HG02852 (cell line): ENCODE data around the gene KLF7.

Source experiments
- ATAC-seq: cut with Tn5 transposase; IDR thresholded peaks from one replicate; pipeline ENCODE4 v1.9.1; 2021; ENCODE audit warnings: mild to moderate bottlenecking, moderate library complexity; ENCODE audit not compliant: unreplicated experiment

KLF7 gene

DNA sequence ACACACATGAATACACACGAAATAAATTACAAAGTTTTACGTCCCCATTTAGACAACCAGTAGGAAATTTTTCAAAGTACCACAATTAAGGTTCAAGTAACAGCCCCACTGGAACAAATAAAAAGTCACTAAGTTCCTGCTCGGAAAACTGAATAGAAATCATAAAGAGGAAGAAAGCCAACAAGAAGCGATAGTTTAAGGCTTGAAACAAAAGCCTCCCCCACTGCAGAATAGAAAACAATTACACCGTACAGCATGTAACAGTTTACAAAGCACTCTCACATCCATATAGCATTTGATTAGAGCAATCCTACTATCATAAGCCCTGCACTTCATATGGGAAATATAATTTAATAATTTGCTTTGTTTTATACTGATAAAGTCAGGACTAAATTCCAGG lies 15.5 kb downstream of the KLF7 start:
- ATAC-seq, result no peak

DNA sequence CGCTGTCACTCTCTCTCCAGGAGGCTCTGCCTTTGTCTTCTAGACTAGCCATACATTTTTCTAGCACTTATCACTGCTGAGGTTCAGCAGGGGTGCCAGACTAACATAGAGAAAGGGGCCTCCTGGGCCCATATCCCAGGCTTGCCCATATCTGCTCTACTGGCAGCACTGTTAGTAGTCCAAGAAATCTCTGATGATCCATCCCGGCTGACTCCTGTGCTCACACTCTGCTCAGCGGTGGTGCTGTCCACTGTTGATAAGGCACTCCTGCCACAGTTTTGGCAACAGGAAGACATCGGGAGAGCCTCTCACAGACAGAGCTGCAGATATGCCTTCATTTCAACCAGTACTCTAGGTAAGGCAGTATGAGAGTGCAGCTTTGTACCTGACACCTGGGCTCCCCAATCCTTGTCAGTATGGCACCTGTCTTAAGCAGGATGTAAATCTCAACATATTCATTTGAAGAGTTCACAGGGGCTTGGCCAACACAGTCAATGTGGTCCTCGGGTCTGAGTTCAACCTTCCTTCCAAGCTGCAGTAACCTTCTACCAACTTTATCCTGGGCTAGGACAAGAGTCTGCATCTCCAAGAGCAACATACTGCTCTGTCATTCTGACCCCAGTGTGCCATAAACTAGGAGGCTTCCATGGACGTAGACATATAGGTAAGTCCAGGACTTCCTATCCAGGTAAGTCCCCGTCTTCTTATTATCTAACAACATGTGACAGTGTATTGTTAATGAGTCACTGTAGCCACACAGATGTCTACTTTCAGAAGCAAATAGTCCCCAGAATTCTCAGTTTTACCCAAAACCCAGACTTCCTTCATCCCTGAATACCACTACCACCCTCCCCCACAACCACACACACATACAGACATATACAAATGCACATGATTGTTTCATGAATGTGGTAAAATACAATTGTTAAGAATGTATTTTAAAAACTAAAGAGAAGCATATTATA lies 16.2 kb downstream of the KLF7 start:
- ATAC-seq, result peak; percentile 83

DNA sequence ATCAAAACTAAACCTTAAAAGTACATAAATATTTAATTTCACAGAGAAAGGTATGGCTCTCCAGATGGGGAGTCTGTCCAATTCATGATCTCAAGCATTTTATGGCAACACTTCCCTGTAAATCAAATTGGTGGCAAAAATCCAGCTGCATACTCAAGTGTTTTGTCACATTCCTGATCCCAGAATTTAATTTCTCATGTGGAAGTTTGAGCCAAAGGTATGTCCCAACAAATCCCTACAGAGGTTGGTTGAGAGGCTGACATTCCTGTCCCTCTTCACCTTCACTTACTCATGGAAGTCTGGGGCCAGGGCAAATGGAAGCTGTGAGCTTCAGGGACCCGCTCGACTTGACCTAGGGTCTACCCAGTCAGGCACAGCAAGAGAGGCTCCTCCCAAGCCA lies 17.7 kb downstream of the KLF7 start:
- no peak for ATAC-seq

DNA sequence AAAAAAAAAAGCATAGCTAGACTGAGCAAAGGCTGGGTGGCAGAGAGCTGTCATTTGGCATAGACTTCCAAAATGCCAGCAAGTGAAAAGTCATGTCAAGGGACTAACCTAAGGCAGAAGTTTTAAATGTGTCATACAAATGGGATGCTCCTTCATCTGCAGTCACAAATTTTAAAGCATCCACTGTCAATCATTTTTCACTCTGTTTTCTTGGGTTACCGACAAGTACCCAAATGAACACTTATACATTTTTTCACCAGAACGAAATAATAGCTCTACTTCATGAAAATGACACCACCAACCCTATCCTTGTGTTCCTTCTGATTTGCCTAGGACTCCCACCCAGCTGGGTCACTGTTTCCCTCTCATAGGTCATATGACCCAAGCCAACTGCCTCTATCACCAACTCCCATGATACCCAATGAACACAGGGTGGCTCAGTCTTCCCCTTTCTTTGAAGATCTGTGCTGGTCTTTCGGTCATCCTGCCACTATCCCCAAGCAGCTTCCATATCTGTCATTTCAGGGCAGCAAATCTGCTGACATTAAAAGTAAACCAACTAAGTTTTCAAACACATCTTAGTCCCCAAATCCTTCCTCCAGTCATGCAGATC lies 21.5 kb downstream of the KLF7 start:
- ATAC-seq, result no peak

DNA sequence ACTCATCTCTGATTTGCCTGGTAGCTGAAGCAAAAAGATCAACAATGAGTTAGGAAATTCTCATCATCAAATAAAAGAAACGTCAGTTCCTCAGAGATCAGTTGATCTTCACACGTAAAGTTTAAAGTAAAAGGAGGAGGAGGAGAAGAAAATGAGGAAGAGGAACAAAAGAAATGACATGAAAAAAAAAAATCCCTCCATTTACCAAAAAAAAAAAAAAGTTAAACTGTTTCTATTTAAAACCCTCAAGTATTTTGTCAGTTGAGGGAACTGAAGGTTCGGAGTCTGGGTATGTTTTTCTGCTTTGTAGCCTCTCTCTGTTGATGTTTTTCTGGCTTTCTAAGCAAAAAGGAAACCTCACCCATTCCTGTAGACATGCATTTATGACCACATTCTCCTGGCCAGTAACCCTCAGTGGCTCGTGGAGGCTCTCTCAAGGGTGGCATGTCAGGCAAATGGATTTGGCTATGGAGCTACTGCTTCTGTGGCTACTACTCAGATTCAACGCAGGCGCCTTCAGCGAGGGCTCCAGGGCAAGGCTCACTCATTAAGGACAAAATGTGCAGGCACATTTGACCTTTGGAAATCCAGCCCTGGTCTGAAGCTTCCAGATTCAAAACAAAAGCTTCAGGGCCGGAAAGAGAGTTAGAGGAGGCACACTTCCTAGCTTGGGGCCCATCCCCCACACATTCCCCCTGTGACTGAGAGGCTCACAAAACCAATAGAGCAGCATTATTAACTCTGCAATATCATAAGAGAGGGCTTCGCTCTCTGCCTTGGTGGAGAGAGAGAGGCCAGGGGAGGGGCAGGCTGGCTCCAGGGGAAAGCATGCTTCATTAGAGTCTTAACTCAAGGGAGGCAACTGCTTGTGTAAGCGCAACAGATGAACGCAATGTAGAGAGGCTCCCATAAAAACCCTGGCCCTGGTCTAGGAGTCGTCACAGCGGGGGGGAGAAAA lies 22.3 kb downstream of the KLF7 start:
- ATAC-seq, result peak; percentile 59

DNA sequence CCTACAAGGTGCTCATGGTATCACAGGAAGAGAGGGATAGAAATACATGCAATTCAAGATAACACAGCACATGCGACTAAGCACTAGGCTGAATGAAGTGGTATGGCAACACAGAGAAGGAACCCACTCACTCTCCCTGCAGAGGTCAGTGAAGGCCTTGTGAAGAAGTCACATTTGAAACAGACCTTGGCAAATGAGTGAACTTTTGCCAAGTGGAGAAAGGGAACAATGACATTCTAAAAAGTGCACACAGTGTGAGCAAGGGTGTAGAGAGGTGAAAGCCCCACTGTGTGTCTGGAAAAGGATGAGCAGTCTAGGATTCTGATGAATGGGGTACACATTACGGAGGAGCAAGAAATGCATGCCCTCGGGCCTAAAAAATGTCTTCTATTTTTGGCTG lies 23.3 kb downstream of the KLF7 start:
- ATAC-seq, result no peak

DNA sequence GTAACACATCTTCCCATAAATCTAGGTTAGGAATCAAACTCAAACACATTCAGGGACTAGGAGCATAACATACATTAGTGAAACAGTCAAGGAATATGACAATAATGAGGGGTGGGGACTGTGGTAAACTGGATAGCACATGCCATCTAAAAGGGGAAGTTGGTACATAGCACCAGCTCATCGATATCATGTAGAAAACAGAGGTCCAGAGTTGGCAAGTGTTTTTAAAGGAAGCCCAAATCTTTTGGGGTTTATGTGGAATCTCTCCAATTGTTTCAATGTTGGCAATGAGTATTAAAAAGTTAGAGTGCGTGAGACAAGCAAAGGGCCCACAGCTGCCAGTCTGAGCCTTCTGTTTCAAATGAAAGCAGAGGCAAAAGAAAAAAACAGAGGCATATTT lies 24.4 kb downstream of the KLF7 start:
- ATAC-seq, result no peak

DNA sequence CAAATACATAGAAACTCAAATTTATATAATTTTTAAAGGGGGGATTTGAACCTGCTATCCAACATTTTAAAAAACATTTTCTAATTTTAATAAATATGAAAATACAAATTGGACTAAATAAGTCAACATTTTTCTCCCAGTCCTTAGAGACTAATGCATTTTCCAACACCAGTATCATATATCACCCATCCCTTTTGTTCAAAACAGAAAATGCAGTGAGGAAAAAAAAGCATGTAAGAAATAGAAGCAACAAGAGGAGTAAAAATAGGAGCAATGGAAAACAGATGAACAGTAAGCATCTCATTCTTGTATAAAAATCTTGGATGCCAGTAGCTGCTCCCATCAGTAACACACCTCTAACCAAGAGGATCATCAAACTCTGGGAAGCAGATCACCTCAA lies 25.5 kb downstream of the KLF7 start:
- ATAC-seq, result no peak

DNA sequence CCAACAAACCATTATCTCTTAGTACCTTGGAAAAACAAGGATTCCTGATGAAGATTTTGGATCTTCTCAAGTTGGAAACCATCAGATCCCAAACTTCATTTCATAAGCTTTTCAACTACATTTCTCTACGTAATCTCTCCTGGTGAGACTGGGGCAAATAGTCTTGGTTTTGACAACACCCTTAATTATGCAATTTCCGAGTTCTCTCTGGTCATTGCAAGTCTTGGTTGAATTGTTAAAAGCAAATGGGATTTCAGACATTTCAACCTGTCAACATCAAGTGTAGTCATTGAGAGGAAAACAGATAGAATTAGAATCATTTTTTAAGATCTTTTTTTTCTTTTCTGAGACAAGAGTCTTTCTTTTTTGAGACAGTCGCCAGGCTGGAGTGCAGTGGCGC lies 26.2 kb downstream of the KLF7 start:
- ATAC-seq, result no peak

DNA sequence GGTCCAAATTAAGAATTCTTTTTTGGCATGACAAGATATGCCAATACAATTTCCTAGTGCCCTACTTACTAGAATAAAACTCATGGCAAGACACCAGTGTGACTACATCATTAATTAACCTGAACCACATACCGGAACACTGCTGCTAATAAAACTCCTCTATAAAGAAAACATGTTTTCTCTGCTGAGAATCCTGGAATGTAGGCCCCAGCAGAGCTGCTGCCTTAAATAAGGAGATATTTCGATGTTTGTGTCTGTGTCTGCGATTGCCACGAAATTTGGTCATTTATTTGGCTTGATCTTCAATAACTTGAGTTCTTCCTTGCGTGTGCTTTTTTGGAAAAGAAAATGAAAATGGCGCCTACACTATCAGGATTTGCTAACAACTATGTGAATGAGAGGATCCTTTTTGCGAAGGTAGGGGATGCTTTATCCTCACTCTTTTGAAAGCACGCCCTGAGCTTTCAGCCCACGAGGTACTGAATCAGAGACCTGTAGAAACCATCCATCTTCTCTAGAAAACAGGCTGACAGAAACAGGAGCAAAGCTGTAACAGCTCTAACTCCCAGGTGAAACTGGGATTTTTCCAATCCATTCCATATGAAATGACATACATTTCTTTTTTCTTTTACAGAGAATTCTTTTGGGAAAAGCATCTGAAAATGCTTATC lies 27.0 kb downstream of the KLF7 start:
- ATAC-seq, result no peak

DNA sequence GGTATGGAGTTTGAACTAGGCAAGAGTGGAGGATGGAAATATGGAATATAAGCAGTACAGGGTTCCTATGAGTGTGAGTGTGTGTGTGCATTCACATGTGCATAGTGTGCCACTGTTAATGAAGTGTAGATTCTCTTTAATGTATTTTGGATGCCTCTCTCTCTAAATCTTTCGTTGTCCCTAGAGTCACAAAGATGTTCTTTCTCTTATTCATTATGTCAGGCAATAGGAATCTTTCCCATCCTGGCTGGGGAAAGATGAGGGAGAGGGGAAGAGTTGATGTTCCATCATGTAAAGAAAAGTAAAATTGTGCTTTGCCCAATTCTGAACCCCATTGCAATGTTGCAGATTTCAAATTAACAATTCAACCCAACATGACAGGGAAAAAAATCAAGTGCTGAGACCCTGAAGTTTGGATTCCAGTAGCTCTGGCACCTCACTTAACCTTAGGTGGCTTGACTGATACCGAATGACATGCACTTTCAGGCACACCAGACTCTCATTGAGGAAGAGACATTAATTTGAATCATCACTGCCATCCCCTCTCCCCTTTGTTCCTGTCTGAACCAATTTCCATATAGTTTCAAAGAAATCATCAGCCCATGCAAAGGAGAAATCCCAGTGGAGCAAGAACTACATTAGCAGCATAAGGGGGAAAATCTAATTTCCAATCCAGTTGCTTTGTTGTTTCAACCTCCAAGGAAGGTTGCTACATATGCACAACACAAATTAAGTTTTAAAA lies 28.0 kb downstream of the KLF7 start:
- no peak for ATAC-seq

DNA sequence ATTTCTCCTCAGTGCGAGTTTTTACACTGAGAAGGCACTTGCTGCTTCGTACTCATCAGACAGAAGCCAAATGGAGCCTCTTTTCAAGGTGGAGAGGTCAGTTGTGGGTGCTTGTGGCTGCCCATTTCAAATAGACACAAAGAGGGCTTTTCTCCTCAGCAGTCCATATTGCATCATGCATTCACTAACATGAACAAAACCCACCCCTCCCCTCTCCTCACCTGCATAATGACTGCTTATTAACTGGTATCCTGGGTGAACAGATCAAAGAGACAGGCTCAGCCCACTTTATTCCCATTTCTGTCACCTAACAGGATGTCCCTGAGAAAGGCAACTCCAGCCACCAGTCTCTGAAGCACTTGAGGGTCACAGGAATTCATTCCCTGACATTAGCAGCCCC lies 28.9 kb downstream of the KLF7 start:
- no peak for ATAC-seq

DNA sequence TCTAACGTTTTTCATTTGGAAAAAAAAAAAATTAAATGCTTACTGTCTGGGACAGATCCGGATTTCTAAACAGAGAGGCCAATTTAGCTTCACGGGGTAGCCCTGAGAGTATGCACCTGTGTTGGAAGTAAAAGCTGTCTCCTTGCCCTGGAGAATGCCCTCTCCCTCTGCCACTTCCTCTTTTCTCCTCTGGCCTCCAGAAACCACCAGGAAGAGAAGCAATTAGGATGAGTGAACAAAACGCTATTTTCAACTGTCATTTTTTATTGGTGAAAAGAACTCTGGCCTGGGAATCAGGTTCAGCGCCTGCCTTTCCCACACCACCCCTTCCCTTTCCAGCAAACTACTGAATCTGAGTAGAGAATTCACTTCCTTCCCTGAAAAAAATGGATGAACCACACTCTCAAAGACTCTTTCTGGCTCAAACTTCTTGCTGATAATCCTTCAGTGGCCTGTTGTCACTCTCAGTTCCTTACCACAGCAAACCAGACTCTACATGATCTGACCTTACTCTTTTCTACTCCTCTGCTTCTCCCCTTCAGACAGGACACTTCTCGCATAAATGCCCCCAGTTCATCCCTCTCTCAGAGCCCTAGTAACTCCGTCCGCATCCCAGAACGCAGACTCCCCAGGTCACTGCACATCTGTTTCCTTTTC lies 29.8 kb downstream of the KLF7 start:
- ATAC-seq, result no peak

DNA sequence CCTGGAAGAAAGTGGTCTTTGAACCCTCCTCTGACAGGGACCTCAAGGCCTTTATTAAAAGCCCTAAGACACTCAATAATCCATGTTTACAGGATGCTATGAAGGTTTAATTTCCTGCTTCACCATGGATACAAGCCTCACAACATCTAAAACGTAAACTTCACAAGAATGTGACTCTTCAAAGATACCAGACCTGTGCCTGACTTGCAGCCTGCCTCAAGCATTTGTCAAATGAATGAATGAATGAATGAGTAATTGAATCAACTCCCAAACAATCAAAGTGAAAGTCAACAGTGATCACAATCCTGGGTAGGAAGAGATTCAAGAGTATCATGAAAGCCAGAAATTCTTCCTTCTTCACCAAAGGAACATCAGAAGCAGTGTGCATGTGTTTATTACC lies 30.4 kb downstream of the KLF7 start:
- no peak for ATAC-seq

DNA sequence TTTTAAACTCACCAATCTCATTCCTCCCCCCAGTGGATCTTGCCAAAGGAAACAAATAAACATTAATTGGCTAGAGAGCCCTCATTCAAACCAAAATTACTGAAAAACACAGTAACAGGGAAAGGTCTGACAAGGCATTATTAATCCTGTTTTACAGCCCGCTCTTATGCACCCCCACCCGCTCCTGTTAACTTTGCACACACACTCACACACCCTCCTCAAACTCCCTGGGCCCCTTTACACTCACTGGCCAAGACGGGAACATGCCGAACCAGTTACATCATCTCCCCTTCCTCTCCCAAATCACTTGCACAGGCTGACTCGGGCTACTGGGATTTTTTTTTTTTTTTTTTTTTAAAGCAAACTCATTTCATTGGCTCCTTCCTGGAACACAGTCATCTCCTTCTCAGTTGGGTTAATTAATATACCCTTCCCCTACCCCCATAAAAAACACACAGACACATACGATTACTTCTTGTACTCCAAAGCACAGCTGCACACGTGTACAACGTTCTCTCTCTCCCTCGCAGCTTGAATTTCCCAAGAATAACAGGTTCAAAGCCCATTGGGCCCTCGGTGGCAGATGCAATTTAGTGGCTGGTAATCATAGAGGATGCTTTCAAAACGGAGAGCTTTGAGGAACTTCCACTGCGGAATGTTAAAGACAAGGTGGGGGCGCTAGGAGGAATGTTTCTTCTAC lies 31.8 kb downstream of the KLF7 start:
- ATAC-seq, result no peak

DNA sequence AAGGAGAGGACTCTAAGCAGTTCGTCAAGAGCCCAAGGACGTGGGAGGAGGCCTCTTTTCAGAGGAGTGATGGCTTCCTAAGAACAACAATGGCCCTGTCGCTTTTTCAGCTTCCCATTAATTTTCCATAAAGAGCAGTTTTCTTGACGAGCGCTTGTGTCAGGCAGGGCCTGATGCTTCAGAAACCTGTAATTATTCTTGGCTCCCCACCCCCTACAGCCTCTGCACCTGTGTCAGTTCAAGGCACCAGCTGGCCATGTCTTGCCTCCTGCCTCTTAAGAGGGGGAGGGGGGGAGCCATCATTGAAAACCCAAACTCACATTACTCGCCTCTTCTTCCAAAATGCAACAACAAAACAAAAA lies 32.3 kb downstream of the KLF7 start:
- no peak for ATAC-seq

DNA sequence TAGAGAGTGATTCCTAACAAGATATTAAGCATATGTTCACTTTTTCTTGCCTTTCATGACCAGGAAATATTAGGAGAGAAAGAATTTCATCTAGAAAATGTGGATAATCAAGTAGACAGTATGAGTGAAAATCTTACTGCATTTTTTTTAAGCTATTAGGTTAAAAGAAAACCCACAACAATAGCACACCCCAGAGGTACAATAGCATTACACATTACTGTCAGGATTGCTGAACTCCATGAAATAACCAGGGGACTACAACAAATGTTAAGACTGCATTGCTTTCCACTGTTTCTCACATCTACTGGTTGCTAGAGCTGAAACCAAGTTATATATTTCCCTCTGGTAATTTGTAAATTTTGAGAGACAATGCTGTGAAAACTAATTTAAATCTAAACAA lies 33.7 kb downstream of the KLF7 start:
- ATAC-seq, result no peak

DNA sequence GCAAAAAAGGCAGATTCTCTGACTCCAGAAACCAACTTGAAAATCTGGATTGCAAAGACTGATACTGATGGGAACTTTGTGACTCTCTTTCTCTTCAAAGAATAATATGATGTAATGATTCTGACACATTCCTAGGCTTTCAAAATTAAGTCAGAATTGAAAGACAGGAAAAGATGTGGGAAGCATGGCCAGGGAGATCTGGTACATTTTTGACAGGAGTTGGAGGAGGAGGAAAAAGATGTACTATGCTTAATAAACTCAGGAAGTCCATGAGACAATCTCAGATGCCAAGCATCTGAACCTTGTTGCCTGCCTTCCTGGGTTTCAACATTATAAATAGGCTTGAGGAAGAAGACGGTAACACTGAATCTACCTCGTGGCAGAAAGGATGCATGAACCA lies 34.2 kb downstream of the KLF7 start:
- ATAC-seq, result no peak

DNA sequence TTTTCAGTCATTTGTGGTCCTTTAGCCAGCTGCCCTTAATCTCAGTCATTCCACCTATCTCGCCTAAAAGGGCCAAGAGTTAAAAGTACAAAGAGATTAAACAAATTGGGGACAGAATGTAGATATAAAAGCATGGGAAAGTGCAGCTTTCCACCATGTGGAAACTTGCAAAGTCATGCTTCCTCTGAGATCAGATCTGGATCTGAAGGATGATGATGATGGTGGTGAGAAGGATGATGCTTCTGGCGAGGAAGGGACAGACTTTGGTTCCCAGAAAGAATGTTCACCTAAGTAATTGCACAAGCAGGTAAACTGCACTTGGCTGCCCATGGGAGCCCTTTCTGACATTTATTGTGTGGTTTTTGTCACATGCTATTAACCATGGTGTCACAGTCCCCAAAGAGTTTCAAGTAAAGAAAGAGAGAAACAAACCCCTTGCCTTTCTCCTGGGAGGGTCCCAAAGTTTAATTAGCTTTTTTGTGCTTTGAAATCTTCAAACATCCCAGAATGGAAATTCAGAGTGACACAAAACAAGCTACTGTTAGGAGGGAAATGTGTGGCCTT lies 34.7 kb downstream of the KLF7 start:
- no peak for ATAC-seq
